ENCODE results near the gene BLZF1. TPM values are rescaled to one million over a fixed set of nuclear protein-coding genes. Genes with fewer than 3 reads are reported as not detected.

The BLZF1 gene
- total and polyA plus RNA-seq, 4 experiments from 2014 or later, result 11.5 to 23.8 (median 17.1) TPM

DNA sequence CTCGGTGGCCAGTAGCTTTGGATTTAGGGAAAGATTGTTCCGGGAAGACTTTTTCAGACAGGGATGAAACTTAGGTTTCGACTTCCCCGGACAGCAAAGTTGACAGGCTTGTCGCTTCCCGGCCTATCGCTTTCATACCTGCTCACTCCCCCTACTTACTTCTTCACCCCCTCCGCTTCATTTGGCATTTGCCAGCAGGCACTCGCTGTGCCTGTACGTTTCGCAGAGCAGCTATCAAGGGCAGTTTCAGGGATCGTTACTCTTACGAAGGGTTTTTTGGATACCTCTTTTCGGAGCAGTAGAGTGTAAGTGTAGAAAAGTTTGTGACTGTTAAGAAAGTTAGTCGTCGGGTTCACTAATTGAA lies 393 bp downstream of the BLZF1 start:
- no peak overlapping the region for H3K4me3 Mint-ChIP-seq

DNA sequence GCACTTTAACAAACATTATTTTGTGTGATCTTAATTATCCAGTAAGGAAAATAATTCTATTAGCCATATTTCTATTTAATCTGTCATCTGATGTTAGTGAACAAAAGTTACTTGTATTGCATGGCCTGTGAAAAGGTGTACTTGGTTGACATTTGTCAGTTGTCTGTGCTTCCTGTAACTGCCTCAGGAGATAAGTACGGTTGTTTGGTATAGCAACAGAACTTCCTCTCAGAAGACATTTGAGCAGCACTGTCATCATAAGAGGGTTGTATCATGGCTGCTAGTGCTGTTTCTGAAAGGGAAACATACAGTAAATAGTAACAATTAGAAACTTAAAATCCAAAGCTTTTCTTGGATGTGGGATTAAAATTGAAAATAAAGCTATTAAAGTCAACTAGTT lies 3.4 kb downstream of the BLZF1 start:
- Mint-ChIP-seq H3K27ac (peak overlapping the region in 1 of 7 donors; percentile 30), H3K4me1 (peaks cover 13 to 19% (median 14%) of the 10 kb centered on the region in 4 donors), H3K27me3 (no peaks in the 10 kb centered on the region), H3K9me3 (no peaks in the 10 kb centered on the region), H3K4me3 (peak overlapping the region in 1 of 8 donors; percentile 68), H3K36me3 (peaks cover 28% of the 10 kb centered on the region in 2 donors)
- peaks cover 7% of the 10 kb centered on the region for H3K36me3 ChIP-seq (ENCODE audit: insufficient read depth, low read length)
- H3K27ac ChIP-seq (ENCODE audit: low read depth, low read length), result no peak overlapping the region
- intact Hi-C loops (cut with micrococcal nuclease), result no loop called here
- H3K4me1 ChIP-seq (ENCODE audit: insufficient read depth, low read length), result peaks cover 38% of the 10 kb centered on the region
- CTCF ChIA-PET (ENCODE audit: partially characterized antibody), result interaction anchor here (1.0 to 1.3 kb wide), 3 partner anchors 14 to 1028 kb away, joined by 3 read pairs; no protein-coding TSS in a partner anchor
- DNase-seq, result peak in 2 of 5 donors; percentile 14 to 21
- H3K4me3 ChIP-seq (ENCODE audit: low read length in 2 of 2), result no peak overlapping the region
- POLR2A ChIA-PET (ENCODE audit: partially characterized antibody), result no interaction called here
- no peaks in the 10 kb centered on the region for H3K27me3 ChIP-seq (ENCODE audit: insufficient read depth, low read length)
- H3K9me3 ChIP-seq (ENCODE audit: control insufficient read depth in 1 of 2, low read length in 2 of 2), result no peaks in the 10 kb centered on the region

More for the DNA sequence above, 393 bp downstream of the BLZF1 start:
- peak overlapping the region; percentile 96 for H3K4me3 ChIP-seq (ENCODE audit: low read length in 2 of 2)
- H3K36me3 Mint-ChIP-seq, result peaks cover 26 to 28% of the 10 kb centered on the region in 2 donors
- H3K27ac ChIP-seq (ENCODE audit: low read depth, low read length), result peak overlapping the region; percentile 71
- H3K4me1 Mint-ChIP-seq, result peaks cover 21 to 25% (median 23%) of the 10 kb centered on the region in 4 donors
- intact Hi-C loops (cut with micrococcal nuclease), result loop anchor here (1.0 to 10.0 kb wide), 8 partner anchors 261 to 1654 kb away; partner anchors contain the start of genes ATP1B1, SCYL3, SELL and SFT2D2
- H3K27me3 ChIP-seq (ENCODE audit: insufficient read depth, low read length), result no peaks in the 10 kb centered on the region
- H3K36me3 ChIP-seq (ENCODE audit: insufficient read depth, low read length), result peaks cover 6% of the 10 kb centered on the region
- ChIA-PET CTCF (ENCODE audit: partially characterized antibody) (interaction anchor here (0.8 to 2.0 kb wide), 6 partner anchors 20 to 1432 kb away, joined by 3 to 10 read pairs (median 5); partner anchors contain the start of gene DCAF6), POLR2A (ENCODE audit: partially characterized antibody) (interaction anchor here (0.8 to 2.0 kb wide), 14 partner anchors 8 to 1433 kb away, joined by 3 to 12 read pairs (median 4); partner anchors contain the start of genes METTL18, SFT2D2 and SLC19A2)
- no peak overlapping the region for H3K27ac Mint-ChIP-seq
- H3K9me3 Mint-ChIP-seq, result peaks cover 0 to 5% (median 0%) of the 10 kb centered on the region in 8 donors
- H3K9me3 ChIP-seq (ENCODE audit: control insufficient read depth in 1 of 2, low read length in 2 of 2), result no peaks in the 10 kb centered on the region
- peak in 1 of 5 donors; percentile 26 for DNase-seq
- H3K4me1 ChIP-seq (ENCODE audit: insufficient read depth, low read length), result peaks cover 41% of the 10 kb centered on the region
- no peaks in the 10 kb centered on the region for H3K27me3 Mint-ChIP-seq

GRCh38 chr1:169381162-169381561 lies 13.2 kb downstream of the BLZF1 start:
- Histone ChIP-seq H3K9me3 (ENCODE audit: control insufficient read depth in 1 of 2, low read length in 2 of 2) (no peaks in the 10 kb centered on the region), H3K4me3 (ENCODE audit: low read length in 2 of 2) (no peak overlapping the region), H3K27me3 (ENCODE audit: insufficient read depth, low read length) (no peaks in the 10 kb centered on the region), H3K4me1 (ENCODE audit: insufficient read depth, low read length) (no peaks in the 10 kb centered on the region), H3K36me3 (ENCODE audit: insufficient read depth, low read length) (peaks cover 41% of the 10 kb centered on the region), H3K27ac (ENCODE audit: low read depth, low read length) (no peak overlapping the region)
- POLR2A ChIA-PET (ENCODE audit: partially characterized antibody), result no interaction called here
- CTCF ChIA-PET (ENCODE audit: partially characterized antibody), result no interaction called here
- DNase-seq, result no peak
- Mint-ChIP-seq H3K4me1 (peaks cover 0 to 4% (median under 1%) of the 10 kb centered on the region in 4 donors), H3K36me3 (peaks cover 42 to 57% of the 10 kb centered on the region in 2 donors), H3K4me3 (no peak overlapping the region), H3K9me3 (no peaks in the 10 kb centered on the region), H3K27ac (peak overlapping the region in 1 of 7 donors; percentile 29), H3K27me3 (no peaks in the 10 kb centered on the region)
- intact Hi-C loops (cut with micrococcal nuclease), result no loop called here

- Histone ChIP-seq H3K27ac (ENCODE audit: low read depth, low read length) (no peak overlapping the region), H3K27me3 (ENCODE audit: insufficient read depth, low read length) (no peaks in the 10 kb centered on the region), H3K9me3 (ENCODE audit: control insufficient read depth in 1 of 2, low read length in 2 of 2) (no peaks in the 10 kb centered on the region), H3K36me3 (ENCODE audit: insufficient read depth, low read length) (peaks cover 35% of the 10 kb centered on the region), H3K4me3 (ENCODE audit: low read length in 2 of 2) (no peak overlapping the region), H3K4me1 (ENCODE audit: insufficient read depth, low read length) (no peaks in the 10 kb centered on the region)
- Mint-ChIP-seq H3K9me3 (no peaks in the 10 kb centered on the region), H3K4me1 (peaks cover 0 to 1% (median 0%) of the 10 kb centered on the region in 4 donors), H3K36me3 (peaks cover 39 to 49% of the 10 kb centered on the region in 2 donors), H3K27me3 (no peaks in the 10 kb centered on the region), H3K4me3 (no peak overlapping the region), H3K27ac (no peak overlapping the region)
- intact Hi-C loops (cut with micrococcal nuclease), result no loop called here
- POLR2A ChIA-PET (ENCODE audit: partially characterized antibody), result no interaction called here
- DNase-seq, result no peak
- CTCF ChIA-PET (ENCODE audit: partially characterized antibody), result no interaction called here
Measured at GRCh38 chr1:169383449-169383848, 15.5 kb downstream of the BLZF1 start.

DNA sequence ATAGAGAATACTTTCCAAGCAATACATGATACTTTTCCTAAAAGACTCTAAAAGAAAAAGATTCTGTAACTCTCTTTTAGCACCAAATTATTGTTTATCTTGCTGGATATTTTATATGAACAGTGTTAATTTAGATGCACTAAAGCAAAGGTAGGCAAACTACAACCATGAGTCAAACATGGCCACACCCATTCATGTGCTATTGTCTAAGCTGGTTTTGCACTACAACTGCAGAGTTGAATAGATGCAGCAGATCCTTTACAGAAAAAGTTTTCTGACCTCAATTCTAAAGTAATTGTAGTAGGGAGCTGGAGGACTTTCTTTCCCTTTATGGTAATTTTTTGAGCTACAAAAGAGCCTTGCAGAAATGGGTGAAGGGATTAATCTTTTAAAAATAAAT lies 19.4 kb downstream of the BLZF1 start:
- Mint-ChIP-seq H3K4me1 (no peaks in the 10 kb centered on the region), H3K27ac (no peak overlapping the region), H3K36me3 (peaks cover 51 to 53% of the 10 kb centered on the region in 2 donors), H3K9me3 (no peaks in the 10 kb centered on the region), H3K4me3 (no peak overlapping the region), H3K27me3 (no peaks in the 10 kb centered on the region)
- H3K4me3 ChIP-seq (ENCODE audit: low read length in 2 of 2), result no peak overlapping the region
- H3K4me1 ChIP-seq (ENCODE audit: insufficient read depth, low read length), result no peaks in the 10 kb centered on the region
- H3K27ac ChIP-seq (ENCODE audit: low read depth, low read length), result no peak overlapping the region
- POLR2A ChIA-PET (ENCODE audit: partially characterized antibody), result no interaction called here
- peaks cover 33% of the 10 kb centered on the region for H3K36me3 ChIP-seq (ENCODE audit: insufficient read depth, low read length)
- H3K27me3 ChIP-seq (ENCODE audit: insufficient read depth, low read length), result no peaks in the 10 kb centered on the region
- CTCF ChIA-PET (ENCODE audit: partially characterized antibody), result no interaction called here
- no peak for DNase-seq
- H3K9me3 ChIP-seq (ENCODE audit: control insufficient read depth in 1 of 2, low read length in 2 of 2), result no peaks in the 10 kb centered on the region
- intact Hi-C loops (cut with micrococcal nuclease), result no loop called here

DNA sequence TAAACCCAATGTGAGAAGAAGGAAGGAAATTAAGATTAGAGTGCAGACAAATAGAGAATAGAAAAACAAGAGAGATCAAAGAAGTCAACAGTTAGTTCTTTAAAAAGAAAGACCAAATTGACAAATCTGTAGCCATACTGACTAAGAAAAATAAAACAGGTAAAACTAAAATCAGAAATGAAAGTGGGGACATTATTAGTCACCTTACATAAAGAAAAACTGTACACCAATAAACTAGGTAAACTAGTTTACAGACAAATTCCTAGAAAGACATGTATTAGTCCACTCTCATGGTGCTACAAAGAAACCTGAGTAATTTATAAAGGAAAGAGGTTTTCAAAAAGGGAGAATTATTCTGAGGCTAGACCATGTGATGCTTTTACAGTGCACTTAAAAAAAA lies 22.3 kb downstream of the BLZF1 start:
- Histone ChIP-seq H3K27me3 (ENCODE audit: insufficient read depth, low read length) (no peaks in the 10 kb centered on the region), H3K4me1 (ENCODE audit: insufficient read depth, low read length) (no peaks in the 10 kb centered on the region), H3K36me3 (ENCODE audit: insufficient read depth, low read length) (peaks cover 17% of the 10 kb centered on the region), H3K9me3 (ENCODE audit: control insufficient read depth in 1 of 2, low read length in 2 of 2) (no peaks in the 10 kb centered on the region), H3K27ac (ENCODE audit: low read depth, low read length) (no peak overlapping the region), H3K4me3 (ENCODE audit: low read length in 2 of 2) (no peak overlapping the region)
- no peak overlapping the region for H3K27ac Mint-ChIP-seq
- H3K9me3 Mint-ChIP-seq, result no peaks in the 10 kb centered on the region
- H3K4me1 Mint-ChIP-seq, result no peaks in the 10 kb centered on the region
- no peak overlapping the region for H3K4me3 Mint-ChIP-seq
- CTCF ChIA-PET (ENCODE audit: partially characterized antibody), result no interaction called here
- intact Hi-C loops (cut with micrococcal nuclease), result no loop called here
- POLR2A ChIA-PET (ENCODE audit: partially characterized antibody), result no interaction called here
- no peak for DNase-seq
- peaks cover 68 to 71% of the 10 kb centered on the region in 2 donors for H3K36me3 Mint-ChIP-seq
- H3K27me3 Mint-ChIP-seq, result no peaks in the 10 kb centered on the region

DNA sequence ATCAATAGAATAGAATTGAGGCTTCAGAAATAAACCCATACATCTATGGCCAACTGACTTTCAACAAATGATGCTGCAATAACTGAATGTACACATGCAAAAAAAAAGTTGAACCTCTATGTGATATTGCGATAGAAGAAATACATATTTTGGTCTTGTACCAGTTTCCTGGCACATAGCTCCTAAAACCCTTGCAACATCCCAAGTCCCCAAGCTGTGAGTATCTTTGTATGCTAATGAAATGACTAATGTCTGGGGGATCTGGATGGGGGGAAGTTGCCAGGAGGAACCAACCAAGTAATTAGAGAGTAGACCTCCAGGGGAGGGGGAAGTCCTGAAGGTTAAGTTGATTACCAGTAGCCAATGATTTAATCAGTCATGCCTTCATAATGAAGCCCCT lies 24.4 kb downstream of the BLZF1 start:
- Mint-ChIP-seq H3K9me3 (no peaks in the 10 kb centered on the region), H3K4me1 (no peaks in the 10 kb centered on the region), H3K27ac (no peak overlapping the region), H3K36me3 (peaks cover 62 to 71% of the 10 kb centered on the region in 2 donors), H3K4me3 (no peak overlapping the region), H3K27me3 (no peaks in the 10 kb centered on the region)
- POLR2A ChIA-PET (ENCODE audit: partially characterized antibody), result no interaction called here
- Histone ChIP-seq H3K4me1 (ENCODE audit: insufficient read depth, low read length) (no peaks in the 10 kb centered on the region), H3K4me3 (ENCODE audit: low read length in 2 of 2) (no peak overlapping the region), H3K36me3 (ENCODE audit: insufficient read depth, low read length) (peaks cover 12% of the 10 kb centered on the region), H3K27ac (ENCODE audit: low read depth, low read length) (no peak overlapping the region), H3K27me3 (ENCODE audit: insufficient read depth, low read length) (no peaks in the 10 kb centered on the region), H3K9me3 (ENCODE audit: control insufficient read depth in 1 of 2, low read length in 2 of 2) (no peaks in the 10 kb centered on the region)
- CTCF ChIA-PET (ENCODE audit: partially characterized antibody), result no interaction called here
- no peak for DNase-seq
- intact Hi-C loops (cut with micrococcal nuclease), result no loop called here
